Rectal smooth muscle tissue (tissue), 1 donor: ENCODE measurements around the gene ZNF385C.

ENCODE experiments used
- H3K27ac ChIP-seq: one replicate; pipeline ENCODE4 v1.7.0; 2013; ENCODE audit warnings: low read depth, low read length, inconsistent platforms
- H3K27me3 ChIP-seq: one replicate; pipeline ENCODE4 v1.7.0; 2013; ENCODE audit warnings: low read length; ENCODE audit not compliant: control insufficient read depth, insufficient read depth
- H3K36me3 ChIP-seq: one replicate; pipeline ENCODE4 v1.7.0; 2013; ENCODE audit warnings: low read length; ENCODE audit not compliant: control insufficient read depth, insufficient read depth
- H3K4me1 ChIP-seq: one replicate; pipeline ENCODE4 v1.7.0; 2013; ENCODE audit warnings: low read length; ENCODE audit not compliant: control insufficient read depth, insufficient read depth
- H3K4me3 ChIP-seq: one replicate; pipeline ENCODE4 v1.7.0; 2013; ENCODE audit warnings: low read length
- H3K9ac ChIP-seq: one replicate; pipeline ENCODE4 v1.7.0; 2013; ENCODE audit warnings: low read length

Gene ZNF385C

GRCh38 chr17:42096360-42097111 lies 1.7 kb downstream of the ZNF385C start:
- H3K36me3 ChIP-seq: no peaks in the 10 kb centered on the region
- no peak overlapping the region for H3K9ac ChIP-seq
- H3K27me3 ChIP-seq: peaks cover 12% of the 10 kb centered on the region

GRCh38 chr17:42094375-42095069 lies 3.8 kb downstream of the ZNF385C start:
- Histone ChIP-seq H3K4me3 (no peak overlapping the region), H3K27ac (no peak overlapping the region), H3K4me1 (no peaks in the 10 kb centered on the region), H3K36me3 (no peaks in the 10 kb centered on the region), H3K27me3 (peaks cover 12% of the 10 kb centered on the region), H3K9ac (no peak overlapping the region)

More at GRCh38 chr17:42096360-42097111, 1.7 kb downstream of the ZNF385C start:
- Histone ChIP-seq H3K4me1 (no peaks in the 10 kb centered on the region), H3K27ac (no peak overlapping the region), H3K4me3 (no peak overlapping the region)

- Histone ChIP-seq H3K36me3 (no peaks in the 10 kb centered on the region), H3K9ac (no peak overlapping the region)
Measured at GRCh38 chr17:42092939-42093338, 5.3 kb downstream of the ZNF385C start.

GRCh38 chr17:42090964-42091790 lies 7.1 kb downstream of the ZNF385C start:
- Histone ChIP-seq H3K27me3 (peaks cover 8% of the 10 kb centered on the region), H3K36me3 (no peaks in the 10 kb centered on the region)

More at GRCh38 chr17:42092939-42093338, 5.3 kb downstream of the ZNF385C start:
- H3K4me3 ChIP-seq: no peak overlapping the region
- H3K27me3 ChIP-seq: peaks cover 15% of the 10 kb centered on the region
- H3K27ac ChIP-seq: no peak overlapping the region
- no peaks in the 10 kb centered on the region for H3K4me1 ChIP-seq

GRCh38 chr17:42088736-42089135 lies 9.5 kb downstream of the ZNF385C start:
- Histone ChIP-seq H3K27me3 (peaks cover 3% of the 10 kb centered on the region), H3K4me3 (no peak overlapping the region), H3K9ac (no peak overlapping the region)

More at GRCh38 chr17:42090964-42091790, 7.1 kb downstream of the ZNF385C start:
- no peak overlapping the region for H3K27ac ChIP-seq
- H3K4me3 ChIP-seq: no peak overlapping the region
- H3K4me1 ChIP-seq: no peaks in the 10 kb centered on the region
- H3K9ac ChIP-seq: no peak overlapping the region

GRCh38 chr17:42087736-42088705 lies 10.3 kb downstream of the ZNF385C start:
- Histone ChIP-seq H3K27me3 (peaks cover 3% of the 10 kb centered on the region), H3K4me1 (no peaks in the 10 kb centered on the region), H3K27ac (no peak overlapping the region), H3K9ac (no peak overlapping the region), H3K36me3 (no peaks in the 10 kb centered on the region), H3K4me3 (no peak overlapping the region)

More at GRCh38 chr17:42088736-42089135, 9.5 kb downstream of the ZNF385C start:
- Histone ChIP-seq H3K36me3 (no peaks in the 10 kb centered on the region), H3K27ac (no peak overlapping the region), H3K4me1 (no peaks in the 10 kb centered on the region)

- Histone ChIP-seq H3K36me3 (no peaks in the 10 kb centered on the region), H3K9ac (no peak overlapping the region), H3K27ac (no peak overlapping the region), H3K27me3 (peaks cover 3% of the 10 kb centered on the region), H3K4me3 (no peak overlapping the region), H3K4me1 (no peaks in the 10 kb centered on the region)
Measured at GRCh38 chr17:42087042-42087701, 11.1 kb downstream of the ZNF385C start.

GRCh38 chr17:42081516-42082129 lies 16.6 kb downstream of the ZNF385C start:
- no peaks in the 10 kb centered on the region for H3K27me3 ChIP-seq
- H3K36me3 ChIP-seq: no peaks in the 10 kb centered on the region
- no peak overlapping the region for H3K4me3 ChIP-seq
- no peaks in the 10 kb centered on the region for H3K4me1 ChIP-seq
- H3K9ac ChIP-seq: no peak overlapping the region
- no peak overlapping the region for H3K27ac ChIP-seq

GRCh38 chr17:42079541-42079940 lies 18.7 kb downstream of the ZNF385C start:
- Histone ChIP-seq H3K27me3 (no peaks in the 10 kb centered on the region), H3K4me3 (no peak overlapping the region), H3K9ac (no peak overlapping the region), H3K36me3 (no peaks in the 10 kb centered on the region), H3K27ac (no peak overlapping the region), H3K4me1 (no peaks in the 10 kb centered on the region)

GRCh38 chr17:42078396-42079043 lies 19.8 kb downstream of the ZNF385C start:
- no peaks in the 10 kb centered on the region for H3K4me1 ChIP-seq
- no peak overlapping the region for H3K27ac ChIP-seq
- H3K4me3 ChIP-seq: no peak overlapping the region
- H3K9ac ChIP-seq: no peak overlapping the region
- H3K36me3 ChIP-seq: no peaks in the 10 kb centered on the region
- no peaks in the 10 kb centered on the region for H3K27me3 ChIP-seq
